ENCODE data around the gene SBNO2.

DNA sequence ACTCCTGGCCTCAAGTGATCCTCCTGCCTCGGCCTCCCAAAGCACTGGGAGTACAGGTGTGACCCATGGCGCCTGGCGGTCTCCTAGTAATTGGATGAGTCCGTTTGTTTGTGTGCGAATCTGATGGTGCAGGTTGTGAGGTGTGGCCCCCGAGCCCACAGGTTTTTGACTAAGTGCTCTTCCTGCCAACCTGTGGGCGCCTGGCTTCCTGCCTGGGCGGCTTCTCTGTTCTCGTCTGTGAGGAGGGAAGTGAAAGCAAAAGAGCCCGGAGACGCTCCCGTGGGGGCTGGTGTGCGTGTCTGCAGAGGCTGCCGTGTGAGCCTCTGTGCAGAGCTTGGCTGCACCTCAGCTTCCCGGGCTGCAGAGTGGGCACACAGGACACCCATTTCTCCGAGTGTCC lies 97.1 kb downstream of the SBNO2 start:
- TF ChIP-seq SUZ12 (IDR thresholded peaks at IDR 0.05; ENCODE audit: extremely low read depth, insufficient read depth, insufficient read length), result no peak
- no peak for TF ChIP-seq ZNF274 (IDR thresholded peaks at IDR 0.05; ENCODE audit: low read depth, low read length)

All from NT2/D1 (cell line).